Retina (tissue), 1 donor: ENCODE measurements around the gene BCL2L15.
"Not testable (repeated sequence)": the region's sequence is repeated elsewhere in the genome, so short reads cannot be mapped to it uniquely, and the experiment has no call there.

ENCODE experiments used
- DNase-seq: peaks from one replicate; pipeline ENCODE4 v3.0.0-alpha.2; 2016

The BCL2L15 gene

DNA sequence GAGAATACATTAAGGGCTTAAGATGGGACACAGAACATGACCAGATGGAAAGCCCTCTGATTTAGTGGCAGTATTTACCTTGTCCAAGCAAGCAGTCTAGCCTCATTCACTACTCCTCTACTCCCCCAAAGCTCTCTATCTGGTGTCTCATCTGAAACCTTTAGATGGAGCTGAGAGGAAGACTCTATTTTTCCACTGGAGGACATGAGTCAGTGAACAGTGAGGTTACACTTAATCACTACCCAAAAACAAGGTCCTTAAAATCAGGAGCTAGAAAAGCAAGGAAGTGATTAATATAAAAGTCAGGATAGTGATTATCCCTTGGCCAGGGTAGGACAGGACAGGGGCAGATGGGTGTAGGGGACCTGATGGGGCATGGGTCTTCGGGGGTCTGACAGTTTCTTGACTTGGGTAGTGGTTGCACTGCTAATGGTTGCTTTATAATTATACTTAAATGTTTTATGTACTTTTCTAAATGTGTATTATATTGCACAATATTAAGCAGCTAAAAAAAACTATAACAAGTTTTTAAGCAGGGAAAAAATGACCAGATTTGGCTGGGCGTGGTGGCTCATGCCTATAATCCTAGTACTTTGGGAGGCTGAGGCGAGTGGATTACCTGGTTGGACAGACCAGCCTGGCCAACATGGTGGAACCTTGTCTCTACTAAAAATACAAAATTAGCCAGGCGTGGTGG lies 18.8 kb downstream of the BCL2L15 start:
- no peak for DNase-seq

DNA sequence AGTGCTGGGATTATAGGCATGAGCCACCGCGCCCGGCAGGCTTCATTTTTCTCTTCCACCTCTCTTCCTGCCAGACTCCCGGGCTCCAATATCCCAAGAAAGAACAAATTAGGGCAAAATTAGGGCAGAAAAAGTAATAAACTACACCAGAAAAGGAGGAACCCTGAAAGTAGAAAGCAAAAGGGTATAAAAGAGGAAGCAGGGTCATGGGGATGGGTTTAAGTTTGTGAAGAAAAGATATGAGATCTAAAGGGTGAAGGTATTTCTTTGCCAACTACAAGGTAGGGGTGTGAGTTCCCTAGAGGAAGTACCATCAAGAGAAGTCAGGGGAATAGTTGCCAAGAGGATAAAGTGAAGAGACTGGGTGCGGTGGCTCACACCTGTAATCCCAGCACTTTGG lies 25.7 kb downstream of the BCL2L15 start:
- no peak for DNase-seq

DNA sequence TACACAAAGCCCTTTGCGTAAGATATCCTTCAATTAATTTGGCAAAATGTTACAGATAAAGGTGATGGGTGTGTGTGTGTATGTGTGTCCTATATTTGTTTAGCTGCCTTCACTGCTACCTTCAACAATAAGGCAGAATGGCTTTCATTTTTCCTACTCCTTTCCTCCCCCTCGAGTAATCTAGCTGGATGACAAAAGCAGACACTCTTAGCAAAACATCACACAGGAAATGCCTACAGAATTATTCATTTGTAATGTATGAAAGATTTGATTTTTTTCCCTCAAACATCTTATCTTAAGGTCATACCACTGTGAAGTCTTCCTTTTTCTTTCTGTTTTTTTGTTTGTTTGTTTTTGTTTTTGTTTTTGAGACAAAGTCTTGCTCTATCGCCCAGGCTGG lies 26.5 kb downstream of the BCL2L15 start:
- DNase-seq = no peak

DNA sequence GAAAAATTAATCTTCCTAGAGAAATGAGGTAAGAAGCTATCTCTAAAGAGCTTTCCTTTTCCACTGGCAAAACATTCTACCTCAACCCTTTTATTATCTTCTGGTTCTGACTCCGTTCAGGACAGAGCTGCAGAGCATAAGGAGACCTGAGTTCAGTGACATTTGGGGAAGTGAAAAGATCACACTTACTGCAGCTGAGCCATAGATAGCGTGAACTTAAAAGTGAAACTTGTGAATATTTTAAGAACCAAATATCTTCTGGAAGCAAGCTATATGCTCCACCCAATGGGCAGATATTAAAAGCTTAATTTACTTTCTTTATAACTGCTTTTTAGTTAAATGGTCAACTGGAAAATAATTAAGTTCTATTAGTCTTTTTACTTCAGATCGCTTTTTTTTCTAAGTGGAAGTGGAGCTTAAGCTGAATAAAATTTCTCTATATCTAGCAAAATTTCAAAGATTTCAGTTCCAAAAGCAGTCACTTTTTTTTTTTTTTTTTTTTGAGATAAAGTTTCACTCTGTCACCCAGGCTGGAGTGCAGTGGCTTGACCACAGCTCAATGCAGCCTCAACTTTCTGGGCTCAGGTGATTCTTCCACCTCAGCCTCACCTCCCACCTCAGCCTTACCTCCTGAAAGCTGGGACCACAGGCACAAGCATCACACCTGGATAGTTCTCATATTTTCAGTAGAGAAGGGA lies 27.8 kb downstream of the BCL2L15 start:
- DNase-seq = no peak

DNA sequence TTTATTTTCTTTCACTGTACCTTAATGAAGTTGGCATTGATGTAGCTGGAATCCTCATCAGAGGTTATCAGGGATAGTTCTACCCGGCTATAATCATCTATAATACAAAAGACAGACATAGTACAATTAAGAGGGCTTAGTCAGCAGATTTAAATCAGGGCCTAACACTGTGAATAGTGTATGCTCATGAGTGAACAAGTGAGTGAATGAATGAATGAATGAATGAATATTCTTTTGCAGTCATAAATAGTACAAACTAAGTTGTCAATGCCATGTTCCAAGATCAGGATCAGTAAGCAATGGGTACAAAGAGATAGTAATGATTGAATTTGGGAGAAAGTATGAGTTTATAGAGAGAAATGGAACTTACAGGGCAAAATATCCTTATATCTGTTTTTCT lies 28.4 kb downstream of the BCL2L15 start:
- no peak for DNase-seq

DNA sequence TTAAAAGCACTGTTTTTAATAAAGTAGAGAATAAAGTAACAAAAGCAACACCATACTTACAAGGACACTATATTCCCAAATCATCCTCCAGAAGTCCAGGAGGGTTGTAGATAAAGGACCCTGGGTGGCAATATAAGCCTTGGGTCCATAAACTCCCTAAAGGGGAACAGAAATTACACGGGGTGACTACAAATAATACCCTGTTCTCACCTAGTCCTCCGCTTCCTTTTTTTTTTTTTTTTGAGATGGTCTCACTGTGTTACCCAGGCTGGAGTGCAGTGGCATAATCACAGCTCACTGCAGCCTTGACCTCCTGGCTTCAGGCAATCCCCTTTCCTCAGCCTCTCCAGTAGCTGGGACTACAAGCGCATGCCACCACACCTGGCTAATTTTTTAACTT lies 29.0 kb downstream of the BCL2L15 start:
- DNase-seq = no peak

GRCh38 chr1:113857776-113858175 lies 29.6 kb downstream of the BCL2L15 start:
- no peak for DNase-seq

- no peak for DNase-seq
Observed at GRCh38 chr1:113856401-113856790, 31.0 kb downstream of the BCL2L15 start.

GRCh38 chr1:113855630-113856400 lies 31.6 kb downstream of the BCL2L15 start:
- no peak for DNase-seq

DNA sequence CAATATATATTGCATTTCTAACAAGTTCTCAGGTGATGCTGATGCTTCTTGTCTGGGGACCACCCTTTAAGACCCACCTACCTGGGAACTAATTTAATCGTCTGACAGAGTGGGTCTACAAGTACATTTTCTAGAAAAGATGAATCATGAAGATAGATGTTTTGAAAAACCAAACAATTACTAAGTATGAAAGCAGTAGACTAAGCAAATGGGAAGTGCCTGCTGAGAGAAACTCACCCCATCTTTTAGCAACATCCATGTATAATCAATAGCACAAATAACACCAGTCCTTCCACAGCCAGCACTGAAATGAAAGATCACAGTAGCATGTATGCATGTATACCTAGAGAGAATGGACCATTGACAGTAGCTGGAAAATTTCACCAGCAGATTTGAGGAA lies 33.1 kb downstream of the BCL2L15 start:
- DNase-seq = no peak

DNA sequence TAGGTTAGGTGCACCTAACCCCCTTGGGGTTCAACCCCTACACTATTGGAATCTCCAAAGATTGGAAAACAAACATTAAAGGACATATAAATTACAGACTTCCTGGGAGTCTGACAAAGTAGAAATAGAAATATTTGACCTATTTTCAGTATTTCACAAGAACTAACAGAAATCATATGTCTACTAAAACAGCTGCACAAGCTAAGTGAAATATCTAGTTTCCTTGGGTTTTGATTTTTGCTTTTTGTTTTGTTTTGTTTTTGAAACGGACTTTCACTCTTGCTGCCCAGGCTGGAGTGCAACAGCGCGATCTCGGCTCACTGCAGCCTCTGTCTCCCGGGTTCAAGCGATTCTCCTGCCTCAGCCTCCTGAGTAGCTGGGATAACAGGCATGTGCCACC lies 34.7 kb downstream of the BCL2L15 start:
- not testable (repeated sequence) for DNase-seq

GRCh38 chr1:113850127-113850796 lies 37.1 kb downstream of the BCL2L15 start:
- no peak for DNase-seq

- no peak for DNase-seq
Observed at GRCh38 chr1:113849072-113849471, 38.3 kb downstream of the BCL2L15 start.

DNA sequence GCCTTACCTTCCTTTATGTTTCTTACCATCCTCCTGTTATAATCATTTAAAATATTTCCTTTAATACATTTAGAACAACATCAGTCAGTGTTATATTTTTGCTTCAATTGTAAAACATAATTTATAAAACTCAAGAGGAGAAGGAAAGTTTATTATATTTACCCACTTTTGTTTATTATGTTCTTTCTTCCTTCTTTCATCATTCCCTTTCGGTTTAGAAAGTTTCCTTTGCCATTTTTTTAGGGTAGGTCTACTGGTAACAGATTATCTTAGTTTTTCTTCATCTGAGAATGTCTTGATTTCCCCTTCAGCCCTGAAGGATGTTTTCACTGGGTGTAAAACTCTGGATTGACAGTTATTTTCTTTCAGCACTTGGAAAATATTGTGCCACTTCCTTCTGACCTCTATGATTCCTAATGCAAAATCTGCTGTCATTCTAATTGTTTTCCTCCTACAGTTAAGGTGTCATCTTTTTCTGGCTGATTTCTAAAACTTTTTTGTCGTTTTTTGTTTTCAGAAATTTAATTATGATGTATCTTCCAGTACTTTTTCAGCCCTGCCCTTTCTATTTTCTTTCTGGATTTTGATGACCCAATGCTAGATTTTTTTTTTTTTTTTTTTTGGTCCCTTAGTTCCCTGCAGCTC lies 40.9 kb downstream of the BCL2L15 start:
- no peak for DNase-seq

GRCh38 chr1:113836534-113836933 lies 50.8 kb downstream of the BCL2L15 start:
- no peak for DNase-seq

DNA sequence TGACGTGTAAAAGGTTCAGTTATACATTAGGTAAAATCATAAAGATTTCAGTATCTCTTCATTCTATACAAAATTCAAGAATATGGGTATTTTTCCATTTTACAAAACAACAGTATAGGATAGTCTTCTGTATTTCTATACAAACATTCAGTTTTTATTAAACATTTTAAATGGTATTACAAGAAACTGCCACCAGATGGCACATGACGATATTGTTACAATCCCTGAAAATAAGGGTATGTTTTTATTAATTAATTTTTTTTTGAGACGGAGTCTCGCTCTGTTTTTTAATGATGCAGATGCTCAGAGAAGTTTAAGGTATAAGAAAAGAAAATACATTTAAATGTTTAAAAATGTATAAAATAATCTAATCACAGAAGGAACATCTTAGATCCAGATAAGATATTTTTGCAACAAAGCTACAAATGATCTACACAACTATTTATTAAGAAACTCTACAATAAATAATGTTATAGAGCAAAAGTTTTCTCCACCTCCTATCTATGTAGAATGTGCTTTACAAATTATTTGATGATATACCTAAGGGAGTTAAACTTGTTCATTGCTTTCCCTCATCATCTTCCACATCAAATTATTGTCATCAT lies 51.6 kb downstream of the BCL2L15 start:
- DNase-seq = no peak

DNA sequence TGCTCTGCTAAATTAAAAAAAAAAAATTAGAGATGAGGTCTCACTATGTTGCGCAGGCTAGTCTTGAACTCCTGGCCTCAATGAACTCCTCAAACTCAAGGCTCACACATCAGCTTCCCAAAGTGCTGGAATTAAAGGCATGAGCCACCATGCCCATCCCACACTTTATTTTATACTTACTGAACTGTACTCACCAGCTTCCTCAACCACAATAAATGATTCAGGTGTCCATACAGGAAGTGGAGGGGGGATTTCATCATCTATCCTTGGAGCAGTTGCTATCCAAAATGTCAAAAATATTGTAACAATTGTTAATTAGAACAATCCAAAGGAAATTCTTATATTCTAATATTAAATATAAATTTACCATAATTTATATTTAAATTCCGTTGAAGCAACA lies 52.7 kb downstream of the BCL2L15 start:
- DNase-seq = no peak
